ENCODE measurements around the gene OR4K5.

DNA sequence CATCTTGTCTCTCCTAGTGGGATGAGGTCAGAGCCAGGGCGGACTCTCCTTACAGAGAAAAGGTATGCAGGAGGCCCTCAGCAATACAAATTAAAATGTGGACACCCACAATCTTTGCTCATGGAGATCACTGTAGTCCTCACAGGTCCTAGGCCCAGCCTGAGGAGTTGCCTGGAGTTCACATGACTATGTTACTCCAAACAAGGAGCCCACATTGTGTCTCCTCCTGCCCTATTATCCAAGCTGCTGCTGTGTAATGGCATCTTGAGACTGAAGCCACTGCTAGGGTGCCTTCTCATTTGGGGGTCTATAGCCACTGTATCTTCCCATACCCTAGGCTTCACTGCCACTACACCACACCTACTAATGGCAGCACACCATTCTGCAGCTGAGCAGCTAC is 21.3 kb downstream of the OR4K5 start:
- TF ChIP-seq POLR2A (IDR thresholded peaks at IDR 0.05), result no peak
- TF ChIP-seq, protein P1, sequence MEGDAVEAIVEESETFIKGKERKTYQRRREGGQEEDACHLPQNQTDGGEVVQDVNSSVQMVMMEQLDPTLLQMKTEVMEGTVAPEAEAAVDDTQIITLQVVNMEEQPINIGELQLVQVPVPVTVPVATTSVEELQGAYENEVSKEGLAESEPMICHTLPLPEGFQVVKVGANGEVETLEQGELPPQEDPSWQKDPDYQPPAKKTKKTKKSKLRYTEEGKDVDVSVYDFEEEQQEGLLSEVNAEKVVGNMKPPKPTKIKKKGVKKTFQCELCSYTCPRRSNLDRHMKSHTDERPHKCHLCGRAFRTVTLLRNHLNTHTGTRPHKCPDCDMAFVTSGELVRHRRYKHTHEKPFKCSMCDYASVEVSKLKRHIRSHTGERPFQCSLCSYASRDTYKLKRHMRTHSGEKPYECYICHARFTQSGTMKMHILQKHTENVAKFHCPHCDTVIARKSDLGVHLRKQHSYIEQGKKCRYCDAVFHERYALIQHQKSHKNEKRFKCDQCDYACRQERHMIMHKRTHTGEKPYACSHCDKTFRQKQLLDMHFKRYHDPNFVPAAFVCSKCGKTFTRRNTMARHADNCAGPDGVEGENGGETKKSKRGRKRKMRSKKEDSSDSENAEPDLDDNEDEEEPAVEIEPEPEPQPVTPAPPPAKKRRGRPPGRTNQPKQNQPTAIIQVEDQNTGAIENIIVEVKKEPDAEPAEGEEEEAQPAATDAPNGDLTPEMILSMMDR (IDR thresholded peaks at IDR 0.05 in 8 of 11, conservative IDR thresholded peaks at IDR 0.05 in 3 of 11), result no peak

Data from spleen (tissue), 7 donors.